HEK293 (cell line): ENCODE measurements around the gene ATP6V1G1.

ENCODE experiments used
- ELK4 ChIP-seq: IDR thresholded peaks from 2 replicates; pipeline ENCODE4 v1.6.1; 2011; ENCODE audit warnings: mild to moderate bottlenecking, low read depth, low read length, borderline replicate concordance
- HOXC10 ChIP-seq: sonication (generic); formaldehyde crosslinking; IDR thresholded peaks from 2 replicates; pipeline ENCODE4 v1.8.1; 2023; ENCODE audit warnings: mild to moderate bottlenecking, missing genetic modification reagents
- KLF17 ChIP-seq: fragments of 450-650 bp; formaldehyde crosslinking; IDR thresholded peaks from 2 replicates; pipeline ENCODE4 v1.5.1; 2016; ENCODE audit warnings: missing biosample characterization, missing genetic modification characterization
- MZF1 ChIP-seq: fragments of 450-650 bp; formaldehyde crosslinking; IDR thresholded peaks from 2 replicates; pipeline ENCODE4 v1.5.1; 2017; ENCODE audit warnings: missing biosample characterization, missing genetic modification characterization, borderline replicate concordance
- PRDM4 ChIP-seq: fragments of 450-650 bp; formaldehyde crosslinking; IDR thresholded peaks from 2 replicates; pipeline ENCODE4 v1.5.1; 2017; ENCODE audit warnings: missing biosample characterization, missing genetic modification characterization
- PRDM6 ChIP-seq: fragments of 450-650 bp; formaldehyde crosslinking; IDR thresholded peaks from 2 replicates; pipeline ENCODE4 v1.5.1; 2017; ENCODE audit warnings: missing biosample characterization, missing genetic modification characterization
- SALL2 ChIP-seq: fragments of 450-650 bp; formaldehyde crosslinking; IDR thresholded peaks from 2 replicates; pipeline ENCODE4 v1.5.0; 2017; ENCODE audit warnings: missing biosample characterization, mild to moderate bottlenecking, missing genetic modification characterization, borderline replicate concordance
- SP3 ChIP-seq: fragments of 450-650 bp; formaldehyde crosslinking; IDR thresholded peaks from 2 replicates; pipeline ENCODE4 v1.5.1; 2016; ENCODE audit warnings: missing biosample characterization, missing genetic modification characterization
- TCF7L2 ChIP-seq: IDR thresholded peaks from 2 replicates; pipeline ENCODE4 v1.6.1; 2011; ENCODE audit warnings: low read depth, mild to moderate bottlenecking, inconsistent platforms, low read length, moderate library complexity, borderline replicate concordance
- TRIM28 ChIP-seq: IDR thresholded peaks from 2 replicates; pipeline ENCODE4 v1.6.1; 2011; ENCODE audit warnings: low read length, control low read depth, borderline replicate concordance
- YY1 ChIP-seq: fragments of 450-650 bp; formaldehyde crosslinking; IDR thresholded peaks from 2 replicates; pipeline ENCODE4 v1.5.1; 2018; ENCODE audit warnings: missing biosample characterization, missing genetic modification characterization
- ZBTB20 ChIP-seq: fragments of 450-650 bp; formaldehyde crosslinking; IDR thresholded peaks from 2 replicates; pipeline ENCODE4 v1.5.1; 2016; ENCODE audit warnings: missing biosample characterization, missing genetic modification characterization
- ZFHX2 ChIP-seq: fragments of 450-650 bp; formaldehyde crosslinking; conservative IDR thresholded peaks from 2 replicates; pipeline ENCODE4 v1.5.1; 2016; ENCODE audit warnings: missing biosample characterization, missing genetic modification characterization
- ZNF221 ChIP-seq: fragments of 450-650 bp; formaldehyde crosslinking; IDR thresholded peaks from 2 replicates; pipeline ENCODE4 v1.5.1; 2017; ENCODE audit warnings: missing biosample characterization, missing genetic modification characterization, borderline replicate concordance
- ZNF280D ChIP-seq: fragments of 450-650 bp; formaldehyde crosslinking; IDR thresholded peaks from 2 replicates; pipeline ENCODE4 v1.5.1; 2016; ENCODE audit warnings: missing biosample characterization, missing genetic modification characterization
- ZNF292 ChIP-seq: fragments of 450-650 bp; formaldehyde crosslinking; IDR thresholded peaks from 2 replicates; pipeline ENCODE4 v1.5.1; 2016; ENCODE audit warnings: low read depth, missing biosample characterization, missing genetic modification characterization, borderline replicate concordance
- ZNF302 ChIP-seq: fragments of 450-650 bp; formaldehyde crosslinking; IDR thresholded peaks from 2 replicates; pipeline ENCODE4 v1.5.1; 2016; ENCODE audit warnings: missing biosample characterization, missing genetic modification characterization, low read depth
- ZNF324 ChIP-seq: fragments of 450-650 bp; formaldehyde crosslinking; IDR thresholded peaks from 2 replicates; pipeline ENCODE4 v1.5.1; 2016; ENCODE audit warnings: missing biosample characterization, missing genetic modification characterization
- ZNF350 ChIP-seq: fragments of 450-650 bp; formaldehyde crosslinking; IDR thresholded peaks from 2 replicates; pipeline ENCODE4 v1.5.0; 2017; ENCODE audit warnings: missing biosample characterization, mild to moderate bottlenecking, missing genetic modification characterization
- ZNF37A ChIP-seq: fragments of 450-650 bp; IDR thresholded peaks from 2 replicates; pipeline ENCODE4 v1.5.1; 2018; ENCODE audit warnings: missing biosample characterization, missing genetic modification characterization
- ZNF394 ChIP-seq: fragments of 450-650 bp; formaldehyde crosslinking; IDR thresholded peaks from 2 replicates; pipeline ENCODE4 v1.5.1; 2016; ENCODE audit warnings: missing biosample characterization, missing genetic modification characterization, mild to moderate bottlenecking, moderate library complexity, borderline replicate concordance
- ZNF426 ChIP-seq: fragments of 450-650 bp; formaldehyde crosslinking; IDR thresholded peaks from 2 replicates; pipeline ENCODE4 v1.5.1; 2017; ENCODE audit warnings: missing biosample characterization, missing genetic modification characterization, mild to moderate bottlenecking, inconsistent platforms, moderate library complexity
- ZNF473 ChIP-seq: fragments of 450-650 bp; formaldehyde crosslinking; IDR thresholded peaks from 2 replicates; pipeline ENCODE4 v1.5.1; 2017; ENCODE audit warnings: missing biosample characterization, missing genetic modification characterization
- ZNF514 ChIP-seq: fragments of 450-650 bp; formaldehyde crosslinking; IDR thresholded peaks from 2 replicates; pipeline ENCODE4 v1.5.1; 2016; ENCODE audit warnings: missing biosample characterization, missing genetic modification characterization
- ZNF530 ChIP-seq: fragments of 450-650 bp; formaldehyde crosslinking; IDR thresholded peaks from 2 replicates; pipeline ENCODE4 v1.5.1; 2016; ENCODE audit warnings: low read depth, missing biosample characterization, missing genetic modification characterization
- ZNF544 ChIP-seq: fragments of 450-650 bp; formaldehyde crosslinking; IDR thresholded peaks from 2 replicates; pipeline ENCODE4 v1.5.0; 2017; ENCODE audit warnings: missing biosample characterization, missing genetic modification characterization
- ZNF558 ChIP-seq: fragments of 450-650 bp; formaldehyde crosslinking; IDR thresholded peaks from 2 replicates; pipeline ENCODE4 v1.5.1; 2016; ENCODE audit warnings: missing biosample characterization, missing genetic modification characterization
- ZNF580 ChIP-seq: fragments of 450-650 bp; formaldehyde crosslinking; IDR thresholded peaks from 2 replicates; pipeline ENCODE4 v1.5.1; 2016; ENCODE audit warnings: missing biosample characterization, missing genetic modification characterization
- ZNF658 ChIP-seq: fragments of 450-650 bp; formaldehyde crosslinking; IDR thresholded peaks from 2 replicates; pipeline ENCODE4; 2016; ENCODE audit warnings: missing biosample characterization, missing genetic modification characterization
- ZSCAN30 ChIP-seq: fragments of 450-650 bp; IDR thresholded peaks from 2 replicates; pipeline ENCODE4 v1.5.1; 2018; ENCODE audit warnings: missing biosample characterization, mild to moderate bottlenecking, missing genetic modification characterization, moderate library complexity

Gene ATP6V1G1

GRCh38 chr9:114587345-114588202 lies at the start of gene ATP6V1G1 (continued):
- TF ChIP-seq ZNF473 (tag by site-specific recombination) (no peak), ZNF580 (tag by site-specific recombination) (peak; percentile 57; the same call in 1 of the 2 replicates), ZNF426 (tag by site-specific recombination) (no peak), ZNF292 (tag by site-specific recombination) (no peak), ZNF544 (tag by site-specific recombination) (no peak), ZNF658 (no peak), ZNF37A (tag by site-specific recombination) (no peak), KLF17 (tag by site-specific recombination) (peak; percentile 58; the same call in 1 of the 2 replicates), TCF7L2 (no peak), ELK4 (no peak), SALL2 (tag by site-specific recombination) (no peak), ZNF530 (tag by site-specific recombination) (no peak), YY1 (0 out of 2 replicates have a peak, but pooled peaks have one; percentile 23), ZNF350 (tag by site-specific recombination) (no peak), MZF1 (tag by site-specific recombination) (no peak), HOXC10 (CRISPR knock-in tag) (no peak), PRDM4 (tag by site-specific recombination) (no peak), ZNF280D (tag by site-specific recombination) (no peak), ZNF302 (no peak), ZNF221 (tag by site-specific recombination) (no peak), ZSCAN30 (tag by site-specific recombination) (peak; percentile 21; the same call in 1 of the 2 replicates), ZBTB20 (no peak), ZNF324 (tag by site-specific recombination) (0 out of 2 replicates have a peak, but pooled peaks have one; percentile 17), ZNF558 (no peak), ZNF394 (tag by site-specific recombination) (peak; percentile 23; the same call in 1 of the 2 replicates), ZNF514 (tag by site-specific recombination) (no peak), TRIM28 (no peak), PRDM6 (tag by site-specific recombination) (no peak), ZFHX2 (peak; percentile 90), SP3 (tag by site-specific recombination) (peak; percentile 69)
